Keratinocyte (primary cell): ENCODE results near the gene FAM83G. TPM values are rescaled to one million over a fixed set of nuclear protein-coding genes. Genes with fewer than 3 reads are reported as not detected.

ENCODE experiments used
- DNase-seq: peaks from one replicate; pipeline ENCODE4 v3.0.0-alpha.2; 2011; ENCODE audit warnings: low read depth, missing footprints, low spot score
- FAIRE-seq: peaks from 2 replicates; lab custom pipeline; 2011; peaks lifted over from hg19 to GRCh38; lab: Jason Lieb, UNC
- H2AFZ ChIP-seq: 2 replicates; pipeline ENCODE4 v1.6.0; 2012; ENCODE audit warnings: low read length, control low read depth, inconsistent platforms; ENCODE audit not compliant: control insufficient read depth
- H3K27ac ChIP-seq: 2 replicates; pipeline ENCODE4 v1.5.1; 2011; ENCODE audit warnings: low read length; ENCODE audit not compliant: control insufficient read depth, insufficient read depth
- H3K27me3 ChIP-seq: 3 replicates; pipeline ENCODE4 v1.6.0; 2011; ENCODE audit warnings: low read length; ENCODE audit not compliant: control insufficient read depth, insufficient read depth; ENCODE audit errors: extremely low read depth
- H3K36me3 ChIP-seq, 2 experiments: 2 replicates in 1 of 2; 3 replicates in 1 of 2; pipeline ENCODE4 v1.5.1; 2011; ENCODE audit warnings: low read length in 2 of 2, mild to moderate bottlenecking in 1 of 2; ENCODE audit not compliant: control insufficient read depth in 2 of 2, insufficient read depth in 2 of 2; ENCODE audit errors: extremely low read depth in 1 of 2
- H3K4me1 ChIP-seq: 3 replicates; pipeline ENCODE4 v1.5.1; 2011; ENCODE audit warnings: low read length; ENCODE audit not compliant: control insufficient read depth, insufficient read depth; ENCODE audit errors: extremely low read depth
- H3K4me2 ChIP-seq: 3 replicates; pipeline ENCODE4 v1.6.0; 2011; ENCODE audit warnings: low read depth, low read length; ENCODE audit not compliant: control insufficient read depth, insufficient read depth; ENCODE audit errors: extremely low read depth
- H3K4me3 ChIP-seq, 3 experiments: fragments of 200-600 bp in 1 of 3; sonication (generic) in 1 of 3; 2 replicates in 2 of 3; 3 replicates in 1 of 3; pipeline ENCODE4 v1.5.1; 2011 to 2016; ENCODE audit warnings: low read length in 3 of 3, mild to moderate bottlenecking in 3 of 3, control low read depth in 2 of 3, inconsistent platforms in 1 of 3, low read depth in 1 of 3, mixed read lengths in 1 of 3, mixed run types in 1 of 3, moderate library complexity in 1 of 3; ENCODE audit not compliant: control insufficient read depth in 2 of 3, insufficient read depth in 2 of 3; ENCODE audit errors: extremely low read depth in 1 of 3
- H3K79me2 ChIP-seq: 2 replicates; pipeline ENCODE4 v1.6.0; 2012; ENCODE audit warnings: low read length; ENCODE audit not compliant: control insufficient read depth, insufficient read depth
- H3K9ac ChIP-seq: 3 replicates; pipeline ENCODE4 v1.6.0; 2011; ENCODE audit warnings: low read length; ENCODE audit not compliant: control insufficient read depth, insufficient read depth; ENCODE audit errors: extremely low read depth
- H3K9me1 ChIP-seq: 3 replicates; pipeline ENCODE4 v1.6.0; 2011; ENCODE audit warnings: low read length; ENCODE audit not compliant: control insufficient read depth, insufficient read depth; ENCODE audit errors: extremely low read depth
- H3K9me3 ChIP-seq: 2 replicates; pipeline ENCODE4 v1.5.1; 2012; ENCODE audit warnings: low read depth, low read length; ENCODE audit not compliant: control insufficient read depth
- H4K20me1 ChIP-seq: 3 replicates; pipeline ENCODE4 v1.6.0; 2011; ENCODE audit warnings: low read length; ENCODE audit not compliant: control insufficient read depth, insufficient read depth; ENCODE audit errors: extremely low read depth
- CTCF ChIP-seq, 3 experiments: IDR thresholded peaks in 1 of 3; conservative IDR thresholded peaks in 1 of 3; optimal IDR thresholded peaks in 1 of 3; 2 replicates in 2 of 3; 3 replicates in 1 of 3; pipeline versions ENCODE3 to v1.5.1; 2011; ENCODE audit warnings: low read length in 3 of 3, mild to moderate bottlenecking in 3 of 3, moderate library complexity in 2 of 3, control low read depth in 1 of 3, inconsistent platforms in 1 of 3; ENCODE audit not compliant: insufficient read depth in 2 of 3; ENCODE audit errors: extremely low read depth in 1 of 3
- EZH2 ChIP-seq: IDR thresholded peaks from one replicate; pipeline ENCODE4 v1.6.1; 2012; ENCODE audit warnings: inconsistent platforms, mild to moderate bottlenecking, low read length, moderate library complexity
- dilution Hi-C: fragments of 300-500 bp; cut with MboI; formaldehyde crosslinking; loops from one replicate; pipeline ENCODE4 v1.7.0; 2020; ENCODE audit warnings: low sequenced_read_pairs; ENCODE audit not compliant: extremely low pct_ligation_motif_present
- polyA plus RNA-seq, 5 experiments: library from polyadenylated mRNA; depleted of rRNA in 3 of 5; stranded (reverse) in 3 of 5; stranded (forward) in 1 of 5; unstranded in 1 of 5; fragments of >200 nt; gene quantifications; 1 replicate in 1 of 5; 2 replicates in 3 of 5; 3 replicates in 1 of 5; pipeline versions ENCODE4 v1.2.1 to v1.2.3, GENCODE V29; 2011 to 2012; ENCODE audit warnings: missing spikeins in 2 of 5, low read depth in 1 of 5, low replicate concordance in 1 of 5

Gene FAM83G
- polyA plus RNA-seq, 1 donor (not counting 4 experiments of a cell fraction or from before 2014, with no cell fraction given): 23.2 TPM

- H3K27ac ChIP-seq: peak overlapping the region; percentile 63
- H3K79me2 ChIP-seq: peaks cover 9% of the 10 kb centered on the region
- peaks cover 2% of the 10 kb centered on the region for H4K20me1 ChIP-seq
- no peaks in the 10 kb centered on the region for H3K27me3 ChIP-seq
- H3K9ac ChIP-seq: peak overlapping the region; percentile 54
- peak overlapping the region; percentile 37 for H3K4me2 ChIP-seq
- TF ChIP-seq EZH2: no peak
- H3K4me1 ChIP-seq: peaks cover 38% of the 10 kb centered on the region
- no peak overlapping the region for H2AFZ ChIP-seq
- peaks cover 16% of the 10 kb centered on the region for H3K9me1 ChIP-seq
- no peak overlapping the region for H3K4me3 ChIP-seq
- FAIRE-seq (no peak), DNase-seq (no peak)
- peaks cover 18 to 40% of the 10 kb centered on the region in 2 experiments for H3K36me3 ChIP-seq
- dilution Hi-C loops: no loop called here
- no peaks in the 10 kb centered on the region for H3K9me3 ChIP-seq
Measured at GRCh38 chr17:18968345-18968744, 36.2 kb downstream of the FAM83G start.

- Histone ChIP-seq H3K36me3 (peaks cover 14 to 36% of the 10 kb centered on the region in 2 experiments), H3K79me2 (peaks cover 5% of the 10 kb centered on the region), H2AFZ (no peak overlapping the region), H3K9ac (peak overlapping the region; percentile 54), H3K27me3 (no peaks in the 10 kb centered on the region), H4K20me1 (peaks cover 2% of the 10 kb centered on the region), H3K9me1 (peaks cover 14% of the 10 kb centered on the region), H3K27ac (peak overlapping the region; percentile 63), H3K9me3 (no peaks in the 10 kb centered on the region), H3K4me1 (peaks cover 38% of the 10 kb centered on the region), H3K4me2 (peak overlapping the region; percentile 37), H3K4me3 (no peak overlapping the region)
- no peak for TF ChIP-seq EZH2
- TF ChIP-seq CTCF (optimal IDR thresholded peaks at IDR 0.05 in 1 of 3, IDR thresholded peaks at IDR 0.05 in 1 of 3, conservative IDR thresholded peaks at IDR 0.05 in 1 of 3; ENCODE audit: extremely low read depth in 1 of 3, insufficient read depth in 2 of 3, low read length in 3 of 3): no peak
- DNase-seq: no peak
- peak; percentile 78 for FAIRE-seq
- dilution Hi-C loops: no loop called here
Measured at GRCh38 chr17:18967916-18968315, 36.6 kb downstream of the FAM83G start.
